IMR-90 (cell line): ENCODE results near the gene CDC25A. TPM values are rescaled to one million over a fixed set of nuclear protein-coding genes. Genes with fewer than 3 reads are reported as not detected.

Experiments
- ATAC-seq: fragments of 200-7000 bp; cut with Tn5 transposase; 2 replicates; pipeline ENCODE4 v1.9.1; 2020; ENCODE audit warnings: low read depth, mild to moderate bottlenecking, moderate library complexity
- BruUV-seq: library from RNA; stranded (reverse); fragments of 400-500 nt; replicated peaks from 2 replicates; lab custom pipeline; 2021; lab: Mats Ljungman, UMichigan
- CTCF ChIA-PET: fragments of 300-600 bp; formaldehyde crosslinking; extraction: SDS; loops from one replicate; lab custom pipeline; 2021; ENCODE audit warnings: antibody characterized with exemption; lab: Yijun Ruan, JAX
- POLR2A ChIA-PET: fragments of 300-600 bp; sonication (Branson Sonifier 250); formaldehyde crosslinking; loops from one replicate; lab custom pipeline; 2022; ENCODE audit warnings: antibody characterized with exemption; ENCODE audit not compliant: unreplicated experiment; lab: Charles Lee
- DNase-seq: peaks from one replicate; pipeline ENCODE4 v3.0.0; 2013
- H2AFZ ChIP-seq: replicated peaks from 2 replicates; pipeline ENCODE3; 2013; ENCODE audit warnings: low read length, mild to moderate bottlenecking; ENCODE audit not compliant: poor library complexity
- H2AK5ac ChIP-seq: 2 replicates; pipeline ENCODE4 v1.6.1; 2013; ENCODE audit warnings: low read depth, low read length, inconsistent platforms
- H2AK9ac ChIP-seq: replicated peaks from 2 replicates; pipeline ENCODE3; 2013; ENCODE audit warnings: mild to moderate bottlenecking, low read depth, low read length, moderate library complexity; ENCODE audit not compliant: poor library complexity
- H2BK120ac ChIP-seq: 2 replicates; pipeline ENCODE4 v1.6.1; 2013; ENCODE audit warnings: low read depth, low read length, inconsistent platforms
- H2BK15ac ChIP-seq: 3 replicates; pipeline ENCODE4 v1.6.1; 2013; ENCODE audit warnings: low read depth, low read length, inconsistent platforms
- H2BK20ac ChIP-seq: 2 replicates; pipeline ENCODE4 v1.6.1; 2013; ENCODE audit warnings: low read depth, mild to moderate bottlenecking, inconsistent platforms, low read length, moderate library complexity
- H2BK5ac ChIP-seq: 2 replicates; pipeline ENCODE4 v1.6.1; 2013; ENCODE audit warnings: mild to moderate bottlenecking, low read depth, low read length, inconsistent platforms; ENCODE audit not compliant: poor library complexity, severe bottlenecking
- H3K14ac ChIP-seq: replicated peaks from 2 replicates; pipeline ENCODE4 v1.6.1; 2013; ENCODE audit warnings: low read depth, low read length, inconsistent platforms
- H3K18ac ChIP-seq: 2 replicates; pipeline ENCODE4 v1.6.1; 2013; ENCODE audit warnings: low read depth, low read length, control low read depth
- H3K23ac ChIP-seq: 2 replicates; pipeline ENCODE4 v1.6.1; 2013; ENCODE audit warnings: low read depth, low read length, inconsistent platforms
- H3K27ac ChIP-seq: 2 replicates; pipeline ENCODE4 v1.5.1; 2013; ENCODE audit warnings: mild to moderate bottlenecking, control low read depth, low read length; ENCODE audit not compliant: insufficient read depth
- H3K27me3 ChIP-seq: 2 replicates; pipeline ENCODE4 v1.6.1; 2013; ENCODE audit warnings: low read length; ENCODE audit not compliant: control insufficient read depth, insufficient read depth
- H3K36me3 ChIP-seq: 2 replicates; pipeline ENCODE4 v1.6.1; 2013; ENCODE audit warnings: low read length, mixed read lengths; ENCODE audit not compliant: control insufficient read depth, insufficient read depth
- H3K4ac ChIP-seq: 2 replicates; pipeline ENCODE4 v1.6.1; 2013; ENCODE audit warnings: low read depth, low read length, inconsistent platforms
- H3K4me1 ChIP-seq: 2 replicates; pipeline ENCODE4 v1.6.1; 2013; ENCODE audit warnings: low read length, mixed read lengths; ENCODE audit not compliant: control insufficient read depth, insufficient read depth
- H3K4me2 ChIP-seq: 2 replicates; pipeline ENCODE4 v1.6.1; 2013; ENCODE audit warnings: low read depth, mild to moderate bottlenecking, control low read depth, low read length, moderate library complexity
- H3K4me3 ChIP-seq: 2 replicates; pipeline ENCODE4 v1.5.1; 2013; ENCODE audit warnings: low read depth, mild to moderate bottlenecking, control low read depth, low read length, moderate library complexity; ENCODE audit not compliant: insufficient read depth
- H3K56ac ChIP-seq: 2 replicates; pipeline ENCODE4 v1.6.1; 2013; ENCODE audit warnings: low read length, inconsistent platforms; ENCODE audit not compliant: insufficient read depth; ENCODE audit errors: extremely low read depth
- H3K79me1 ChIP-seq, 2 experiments: 2 replicates each; pipeline ENCODE4 v1.6.1; 2013; ENCODE audit warnings: low read length in 2 of 2, inconsistent platforms in 1 of 2, low read depth in 1 of 2
- H3K9ac ChIP-seq: 2 replicates; pipeline ENCODE4 v1.6.1; 2013; ENCODE audit warnings: low read depth, low read length, control low read depth
- H3K9me1 ChIP-seq: 2 replicates; pipeline ENCODE4 v1.6.1; 2013; ENCODE audit warnings: low read length, inconsistent platforms; ENCODE audit not compliant: insufficient read depth
- H3K9me3 ChIP-seq: 2 replicates; pipeline ENCODE4 v1.6.1; 2013; ENCODE audit warnings: low read length; ENCODE audit not compliant: control insufficient read depth, insufficient read depth
- H4K20me1 ChIP-seq: 2 replicates; pipeline ENCODE4 v1.6.1; 2013; ENCODE audit warnings: low read length, inconsistent platforms; ENCODE audit not compliant: insufficient read depth
- H4K5ac ChIP-seq: 2 replicates; pipeline ENCODE4 v1.6.1; 2013; ENCODE audit warnings: mild to moderate bottlenecking, low read depth, low read length, control low read depth
- H4K8ac ChIP-seq, 2 experiments: 2 replicates each; pipeline ENCODE4 v1.6.1; 2013; ENCODE audit warnings: low read depth in 2 of 2, low read length in 2 of 2, control low read depth in 1 of 2, inconsistent platforms in 1 of 2
- H4K91ac ChIP-seq: 2 replicates; pipeline ENCODE4 v1.6.1; 2013; ENCODE audit warnings: low read depth, low read length, inconsistent platforms; ENCODE audit not compliant: insufficient read depth
- FOS ChIP-seq: fragments of 150-350 bp; IDR thresholded peaks from 2 replicates; pipeline ENCODE4 v1.6.1; 2016; ENCODE audit warnings: low read depth, low read length
- MAFK ChIP-seq: IDR thresholded peaks from 2 replicates; pipeline ENCODE4 v1.6.1; 2012; ENCODE audit warnings: low read depth, low read length, improper control_type of control experiment
- MAZ ChIP-seq: IDR thresholded peaks from 2 replicates; pipeline ENCODE4 v1.6.1; 2012; ENCODE audit warnings: low read depth, mild to moderate bottlenecking, low read length, improper control_type of control experiment, moderate library complexity, borderline replicate concordance
- MXI1 ChIP-seq: IDR thresholded peaks from 2 replicates; pipeline ENCODE4 v1.6.1; 2012; ENCODE audit warnings: low read depth, mild to moderate bottlenecking, low read length, moderate library complexity, borderline replicate concordance
- NFE2L2 ChIP-seq: fragments of 150-350 bp; IDR thresholded peaks from 2 replicates; pipeline ENCODE4 v1.6.1; 2016; ENCODE audit warnings: low read depth, mild to moderate bottlenecking, low read length
- POLR2A ChIP-seq: IDR thresholded peaks from 2 replicates; pipeline ENCODE4 v1.6.1; 2012; ENCODE audit warnings: mild to moderate bottlenecking, low read depth, low read length
- RAD21 ChIP-seq: IDR thresholded peaks from 2 replicates; pipeline ENCODE4 v1.6.1; 2012; ENCODE audit warnings: low read length, improper control_type of control experiment
- RCOR1 ChIP-seq: IDR thresholded peaks from 2 replicates; pipeline ENCODE4 v1.6.1; 2012; ENCODE audit warnings: mild to moderate bottlenecking, low read length, improper control_type of control experiment; ENCODE audit not compliant: insufficient replicate concordance
- RFX5 ChIP-seq: IDR thresholded peaks from 2 replicates; pipeline ENCODE4 v1.8.0; 2012; ENCODE audit warnings: low read depth, mild to moderate bottlenecking, low read length, moderate library complexity
- SMC3 ChIP-seq: fragments of 150-350 bp; IDR thresholded peaks from 2 replicates; pipeline ENCODE4 v1.6.1; 2016; ENCODE audit warnings: low read depth, mild to moderate bottlenecking, antibody characterized with exemption, low read length, moderate library complexity
- WGBS, 2 experiments: methylation state at CpG; one replicate each; pipeline versions ENCODE4 v1.1.5 to v1.1.7; 2013; ENCODE audit warnings: missing lambda C conversion rate in 2 of 2; ENCODE audit not compliant: insufficient read length in 1 of 2; ENCODE audit errors: extremely low coverage in 2 of 2; 5-methylcytosine and 5-hydroxymethylcytosine counted together
- dilution Hi-C: fragments of 300-500 bp; cut with HindIII; formaldehyde crosslinking; loops from one replicate; pipeline ENCODE4 v1.14.3; 2018; ENCODE audit warnings: low sequenced_read_pairs; ENCODE audit not compliant: unreplicated experiment
- in situ Hi-C: fragments of 300-500 bp; cut with MboI; formaldehyde crosslinking; loops from 3 replicates; pipeline ENCODE4 v1.14.3; 2019; ENCODE audit warnings: low sequenced_read_pairs, inconsistent platforms, mixed read lengths
- intact Hi-C: fragments of 100-400 bp; cut with micrococcal nuclease; formaldehyde crosslinking; loops from 2 replicates; pipeline ENCODE4 v1.10.0; 2022
- polyA plus RNA-seq, 3 experiments: library from polyadenylated mRNA; depleted of rRNA; stranded (reverse); fragments of >200 nt; gene quantifications; 2 replicates each; pipeline ENCODE4 v1.2.3, GENCODE V29; 2012; ENCODE audit warnings: low replicate concordance in 1 of 3
- total RNA-seq: library from RNA; depleted of rRNA; stranded (reverse); fragments of >200 nt; gene quantifications from 2 replicates; pipeline ENCODE4 v1.2.3, GENCODE V29; 2012
- TF ChIP-seq, protein P1 (sequence below): fragments of 150-350 bp; IDR thresholded peaks from 2 replicates; pipeline ENCODE4 v1.6.1; 2017; ENCODE audit warnings: mild to moderate bottlenecking, antibody characterized with exemption, low read length, low read depth
- TF ChIP-seq, protein P2 (sequence below): conservative IDR thresholded peaks from 2 replicates; pipeline ENCODE4 v1.5.1; 2012; ENCODE audit warnings: mild to moderate bottlenecking, low read depth, low read length, improper control_type of control experiment
- TF ChIP-seq, protein P3 (sequence below): fragments of 150-350 bp; IDR thresholded peaks from 2 replicates; pipeline ENCODE4 v1.6.1; 2016; ENCODE audit warnings: low read depth, mild to moderate bottlenecking, low read length, moderate library complexity, borderline replicate concordance

Gene CDC25A
- total and polyA plus RNA-seq, 2 of the 4 experiments (the other 2 are of a cell fraction), result 4.2 to 10.6 TPM

DNA sequence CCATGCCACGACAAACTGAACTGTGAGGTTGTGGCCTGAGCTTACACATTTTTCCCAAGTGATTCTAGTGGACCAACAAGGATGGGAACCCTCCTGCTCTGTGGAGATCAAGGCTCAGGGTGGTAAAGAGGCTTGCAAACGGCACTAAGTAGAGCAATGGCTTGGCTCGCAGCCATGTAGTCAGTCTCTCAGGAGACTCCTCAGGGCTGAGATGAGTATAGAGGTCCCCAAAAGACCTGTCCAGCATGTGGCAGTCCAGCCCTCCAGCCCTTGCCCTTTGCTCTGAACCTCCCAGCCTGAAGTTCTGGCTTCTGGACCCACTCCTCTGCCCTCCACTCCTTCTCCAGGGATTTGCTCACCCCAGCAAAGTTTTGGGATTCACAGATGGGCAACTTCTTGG, 26.8 kb upstream of the CDC25A start:
- Histone ChIP-seq H3K18ac (no peak overlapping the region), H2BK20ac (no peak overlapping the region), H3K56ac (no peak overlapping the region), H4K5ac (no peak overlapping the region), H3K9me3 (no peaks in the 10 kb centered on the region), H3K9ac (no peak overlapping the region), H3K14ac (no peak overlapping the region), H3K27me3 (peaks cover 34% of the 10 kb centered on the region), H2AK9ac (no peak overlapping the region), H3K4me1 (peaks cover 2% of the 10 kb centered on the region; the same call in 1 of the 2 replicates), H3K4me3 (no peak overlapping the region), H4K91ac (no peak overlapping the region), H2AK5ac (no peak overlapping the region), H4K20me1 (no peaks in the 10 kb centered on the region; the same call in 1 of the 2 replicates), H3K23ac (no peak overlapping the region), H3K4me2 (no peak overlapping the region), H3K79me1 (no peaks in the 10 kb centered on the region), H3K4ac (no peak overlapping the region), H2BK5ac (no peak overlapping the region), H3K36me3 (no peaks in the 10 kb centered on the region), H4K8ac (no peak overlapping the region), H2AFZ (no peak overlapping the region), H3K9me1 (no peaks in the 10 kb centered on the region), H2BK120ac (no peak overlapping the region), H2BK15ac (no peak overlapping the region), H3K27ac (no peak overlapping the region)
- ATAC-seq (peak; percentile 29; the same call in 1 of the 2 replicates), DNase-seq (no peak)
- 40% methylated on average over 1 of the region's 3 CpGs; no CpG with 5 or more reads in 1 of the 2 experiments for WGBS, 2 experiments
- BruUV-seq, result no TSS peak
- intact Hi-C loops, result no loop called here
- ChIA-PET CTCF (no interaction called here), POLR2A (no interaction called here)
- in situ Hi-C loops, result no loop called here
- dilution Hi-C loops, result no loop called here
- TF ChIP-seq NFE2L2 (no peak), MAZ (no peak), RAD21 (no peak), MAFK (no peak), MXI1 (no peak), RCOR1 (no peak), FOS (no peak), RFX5 (no peak), SMC3 (no peak), POLR2A (no peak)
- TF ChIP-seq, protein P1, sequence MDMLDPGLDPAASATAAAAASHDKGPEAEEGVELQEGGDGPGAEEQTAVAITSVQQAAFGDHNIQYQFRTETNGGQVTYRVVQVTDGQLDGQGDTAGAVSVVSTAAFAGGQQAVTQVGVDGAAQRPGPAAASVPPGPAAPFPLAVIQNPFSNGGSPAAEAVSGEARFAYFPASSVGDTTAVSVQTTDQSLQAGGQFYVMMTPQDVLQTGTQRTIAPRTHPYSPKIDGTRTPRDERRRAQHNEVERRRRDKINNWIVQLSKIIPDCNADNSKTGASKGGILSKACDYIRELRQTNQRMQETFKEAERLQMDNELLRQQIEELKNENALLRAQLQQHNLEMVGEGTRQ, result no peak
- TF ChIP-seq, protein P2, sequence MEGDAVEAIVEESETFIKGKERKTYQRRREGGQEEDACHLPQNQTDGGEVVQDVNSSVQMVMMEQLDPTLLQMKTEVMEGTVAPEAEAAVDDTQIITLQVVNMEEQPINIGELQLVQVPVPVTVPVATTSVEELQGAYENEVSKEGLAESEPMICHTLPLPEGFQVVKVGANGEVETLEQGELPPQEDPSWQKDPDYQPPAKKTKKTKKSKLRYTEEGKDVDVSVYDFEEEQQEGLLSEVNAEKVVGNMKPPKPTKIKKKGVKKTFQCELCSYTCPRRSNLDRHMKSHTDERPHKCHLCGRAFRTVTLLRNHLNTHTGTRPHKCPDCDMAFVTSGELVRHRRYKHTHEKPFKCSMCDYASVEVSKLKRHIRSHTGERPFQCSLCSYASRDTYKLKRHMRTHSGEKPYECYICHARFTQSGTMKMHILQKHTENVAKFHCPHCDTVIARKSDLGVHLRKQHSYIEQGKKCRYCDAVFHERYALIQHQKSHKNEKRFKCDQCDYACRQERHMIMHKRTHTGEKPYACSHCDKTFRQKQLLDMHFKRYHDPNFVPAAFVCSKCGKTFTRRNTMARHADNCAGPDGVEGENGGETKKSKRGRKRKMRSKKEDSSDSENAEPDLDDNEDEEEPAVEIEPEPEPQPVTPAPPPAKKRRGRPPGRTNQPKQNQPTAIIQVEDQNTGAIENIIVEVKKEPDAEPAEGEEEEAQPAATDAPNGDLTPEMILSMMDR, result no peak
- TF ChIP-seq, protein P3, sequence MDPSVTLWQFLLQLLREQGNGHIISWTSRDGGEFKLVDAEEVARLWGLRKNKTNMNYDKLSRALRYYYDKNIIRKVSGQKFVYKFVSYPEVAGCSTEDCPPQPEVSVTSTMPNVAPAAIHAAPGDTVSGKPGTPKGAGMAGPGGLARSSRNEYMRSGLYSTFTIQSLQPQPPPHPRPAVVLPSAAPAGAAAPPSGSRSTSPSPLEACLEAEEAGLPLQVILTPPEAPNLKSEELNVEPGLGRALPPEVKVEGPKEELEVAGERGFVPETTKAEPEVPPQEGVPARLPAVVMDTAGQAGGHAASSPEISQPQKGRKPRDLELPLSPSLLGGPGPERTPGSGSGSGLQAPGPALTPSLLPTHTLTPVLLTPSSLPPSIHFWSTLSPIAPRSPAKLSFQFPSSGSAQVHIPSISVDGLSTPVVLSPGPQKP, result no peak
